PC-3 (cell line): ENCODE measurements around the gene KCNT1. TPM values are rescaled to one million over a fixed set of nuclear protein-coding genes. Genes with fewer than 3 reads are reported as not detected.

ENCODE experiments used
- ATAC-seq: fragments of 200-7000 bp; cut with Tn5 transposase; 2 replicates; pipeline ENCODE4 v1.9.1; 2020; ENCODE audit warnings: mild to moderate bottlenecking, moderate library complexity
- BruUV-seq: library from RNA; stranded (reverse); fragments of 400-500 nt; replicated peaks from 2 replicates; lab custom pipeline; 2021; lab: Mats Ljungman, UMichigan
- CTCF ChIA-PET: fragments of 300-600 bp; sonication (Branson Sonifier 250); formaldehyde crosslinking; loops from one replicate; lab custom pipeline; 2022; ENCODE audit warnings: antibody characterized with exemption; lab: Charles Lee
- POLR2A ChIA-PET: fragments of 300-600 bp; sonication (Branson Sonifier 250); formaldehyde crosslinking; loops from one replicate; lab custom pipeline; 2022; ENCODE audit warnings: antibody characterized with exemption; ENCODE audit not compliant: unreplicated experiment; lab: Charles Lee
- DNase-seq: peaks from one replicate; pipeline ENCODE4 v3.0.0-alpha.2; 2015
- H2AFZ ChIP-seq: fragments of 300-600 bp; sonication (generic); 2 replicates; pipeline ENCODE4 v1.6.0; 2016; ENCODE audit warnings: antibody characterized with exemption, low read length
- H3F3A ChIP-seq: fragments of 300-600 bp; sonication (generic); one replicate; pipeline ENCODE4 v1.6.0; 2017; ENCODE audit warnings: antibody characterized with exemption, low read length, control low read depth, mild to moderate bottlenecking; ENCODE audit not compliant: unreplicated experiment
- H3K27ac ChIP-seq: fragments of 300-600 bp; sonication (generic); 2 replicates; pipeline ENCODE4 v1.5.1; 2016; ENCODE audit warnings: mild to moderate bottlenecking, low read length
- H3K27me3 ChIP-seq: fragments of 300-600 bp; sonication (generic); 2 replicates; pipeline ENCODE4 v1.6.1; 2016; ENCODE audit warnings: low read length, mixed read lengths
- H3K36me3 ChIP-seq: fragments of 300-600 bp; sonication (generic); 2 replicates; pipeline ENCODE4 v1.6.1; 2016; ENCODE audit warnings: low read depth, mixed run types, low read length, mixed read lengths
- H3K4me1 ChIP-seq: fragments of 300-600 bp; sonication (generic); 2 replicates; pipeline ENCODE4 v1.5.1; 2016; ENCODE audit warnings: low read length; ENCODE audit not compliant: insufficient read depth
- H3K4me2 ChIP-seq: fragments of 300-600 bp; sonication (generic); 2 replicates; pipeline ENCODE4 v1.6.0; 2016; ENCODE audit warnings: low read length
- H3K4me3 ChIP-seq: fragments of 300-600 bp; sonication (generic); 2 replicates; pipeline ENCODE4 v1.5.1; 2016; ENCODE audit warnings: mild to moderate bottlenecking, low read length, mixed read lengths
- H3K79me2 ChIP-seq: fragments of 300-600 bp; sonication (generic); 2 replicates; pipeline ENCODE4 v1.6.1; 2017; ENCODE audit warnings: low read length, mixed read lengths
- H3K9ac ChIP-seq: fragments of 300-600 bp; sonication (generic); 2 replicates; pipeline ENCODE4 v1.6.0; 2016; ENCODE audit warnings: mild to moderate bottlenecking, low read length
- H3K9me2 ChIP-seq: fragments of 300-600 bp; sonication (generic); replicated peaks from 2 replicates; pipeline ENCODE4 v1.6.1; 2016; ENCODE audit warnings: mixed run types, low read length, mixed read lengths
- H3K9me3 ChIP-seq: fragments of 300-600 bp; sonication (generic); 2 replicates; pipeline ENCODE4 v1.6.1; 2016; ENCODE audit warnings: low read length, mixed read lengths
- H4K20me1 ChIP-seq: fragments of 300-600 bp; sonication (generic); 2 replicates; pipeline ENCODE4 v1.6.1; 2016; ENCODE audit warnings: low read length, mixed read lengths
- EZH2 ChIP-seq: fragments of 300-600 bp; sonication (generic); IDR thresholded peaks from one replicate; pipeline ENCODE4 v1.6.1; 2017; ENCODE audit warnings: antibody characterized with exemption, mild to moderate bottlenecking, low read length; ENCODE audit not compliant: unreplicated experiment
- EZH2phosphoT487 ChIP-seq: fragments of 300-600 bp; sonication (generic); IDR thresholded peaks from 2 replicates; pipeline ENCODE4 v1.6.1; 2018; ENCODE audit warnings: mild to moderate bottlenecking, antibody characterized with exemption, low read length, borderline replicate concordance
- intact Hi-C: fragments of 100-400 bp; cut with micrococcal nuclease; formaldehyde crosslinking; loops from 2 replicates; pipeline ENCODE4 v1.9.0; 2023
- total RNA-seq: library from RNA; depleted of rRNA; stranded (reverse); fragments of >200 nt; gene quantifications from 2 replicates; pipeline ENCODE4 v1.2.3, GENCODE V29; 2014
- TF ChIP-seq, protein P1 (sequence below): fragments of 300-600 bp; sonication (generic); conservative IDR thresholded peaks from 2 replicates; pipeline ENCODE4 v1.5.1; 2017; ENCODE audit warnings: antibody characterized with exemption, low read depth, mild to moderate bottlenecking, low read length

The KCNT1 gene
- total RNA-seq, 1 experiment from 2014 or later, result not detected

DNA sequence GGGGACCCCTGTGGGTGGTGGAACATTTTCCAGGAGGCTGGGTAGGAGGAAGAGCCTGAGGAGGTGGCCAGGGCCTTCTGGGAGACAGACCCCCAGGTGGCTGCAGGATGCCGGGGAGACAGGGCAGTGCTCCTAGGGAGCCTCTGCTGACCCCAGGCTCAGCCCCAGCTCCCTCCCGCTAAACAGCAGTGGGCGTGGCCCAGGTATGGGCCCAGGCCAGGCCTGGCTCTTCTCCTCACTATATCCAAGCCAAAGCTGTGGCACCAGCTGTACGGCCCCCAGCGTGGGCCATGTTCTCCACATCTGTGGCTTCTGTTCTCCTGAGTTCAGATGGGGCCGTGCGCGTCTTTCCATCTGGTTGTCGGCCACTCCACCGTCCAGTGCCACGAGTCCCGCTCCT lies 58.5 kb downstream of the KCNT1 start:
- H3K27ac ChIP-seq, result no peak overlapping the region
- no peaks in the 10 kb centered on the region for H3K79me2 ChIP-seq
- no peaks in the 10 kb centered on the region for H3K9me2 ChIP-seq
- no peak overlapping the region for H3K4me3 ChIP-seq
- BruUV-seq, result no TSS peak
- no peak for TF ChIP-seq EZH2
- TF ChIP-seq, protein P1, sequence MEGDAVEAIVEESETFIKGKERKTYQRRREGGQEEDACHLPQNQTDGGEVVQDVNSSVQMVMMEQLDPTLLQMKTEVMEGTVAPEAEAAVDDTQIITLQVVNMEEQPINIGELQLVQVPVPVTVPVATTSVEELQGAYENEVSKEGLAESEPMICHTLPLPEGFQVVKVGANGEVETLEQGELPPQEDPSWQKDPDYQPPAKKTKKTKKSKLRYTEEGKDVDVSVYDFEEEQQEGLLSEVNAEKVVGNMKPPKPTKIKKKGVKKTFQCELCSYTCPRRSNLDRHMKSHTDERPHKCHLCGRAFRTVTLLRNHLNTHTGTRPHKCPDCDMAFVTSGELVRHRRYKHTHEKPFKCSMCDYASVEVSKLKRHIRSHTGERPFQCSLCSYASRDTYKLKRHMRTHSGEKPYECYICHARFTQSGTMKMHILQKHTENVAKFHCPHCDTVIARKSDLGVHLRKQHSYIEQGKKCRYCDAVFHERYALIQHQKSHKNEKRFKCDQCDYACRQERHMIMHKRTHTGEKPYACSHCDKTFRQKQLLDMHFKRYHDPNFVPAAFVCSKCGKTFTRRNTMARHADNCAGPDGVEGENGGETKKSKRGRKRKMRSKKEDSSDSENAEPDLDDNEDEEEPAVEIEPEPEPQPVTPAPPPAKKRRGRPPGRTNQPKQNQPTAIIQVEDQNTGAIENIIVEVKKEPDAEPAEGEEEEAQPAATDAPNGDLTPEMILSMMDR, result no peak
- no peak for TF ChIP-seq EZH2phosphoT487
- POLR2A ChIA-PET, result no interaction called here
- H3K27me3 ChIP-seq, result no peaks in the 10 kb centered on the region
- H3K36me3 ChIP-seq, result no peaks in the 10 kb centered on the region
- DNase-seq, result no peak
- no peaks in the 10 kb centered on the region for H4K20me1 ChIP-seq
- no peak for ATAC-seq
- no peaks in the 10 kb centered on the region for H3K4me1 ChIP-seq
- H2AFZ ChIP-seq, result no peak overlapping the region
- H3F3A ChIP-seq, result no peaks in the 10 kb centered on the region
- intact Hi-C loops, result no loop called here
- H3K9ac ChIP-seq, result no peak overlapping the region
- CTCF ChIA-PET, result no interaction called here
- H3K9me3 ChIP-seq, result no peaks in the 10 kb centered on the region
- H3K4me2 ChIP-seq, result no peak overlapping the region

DNA sequence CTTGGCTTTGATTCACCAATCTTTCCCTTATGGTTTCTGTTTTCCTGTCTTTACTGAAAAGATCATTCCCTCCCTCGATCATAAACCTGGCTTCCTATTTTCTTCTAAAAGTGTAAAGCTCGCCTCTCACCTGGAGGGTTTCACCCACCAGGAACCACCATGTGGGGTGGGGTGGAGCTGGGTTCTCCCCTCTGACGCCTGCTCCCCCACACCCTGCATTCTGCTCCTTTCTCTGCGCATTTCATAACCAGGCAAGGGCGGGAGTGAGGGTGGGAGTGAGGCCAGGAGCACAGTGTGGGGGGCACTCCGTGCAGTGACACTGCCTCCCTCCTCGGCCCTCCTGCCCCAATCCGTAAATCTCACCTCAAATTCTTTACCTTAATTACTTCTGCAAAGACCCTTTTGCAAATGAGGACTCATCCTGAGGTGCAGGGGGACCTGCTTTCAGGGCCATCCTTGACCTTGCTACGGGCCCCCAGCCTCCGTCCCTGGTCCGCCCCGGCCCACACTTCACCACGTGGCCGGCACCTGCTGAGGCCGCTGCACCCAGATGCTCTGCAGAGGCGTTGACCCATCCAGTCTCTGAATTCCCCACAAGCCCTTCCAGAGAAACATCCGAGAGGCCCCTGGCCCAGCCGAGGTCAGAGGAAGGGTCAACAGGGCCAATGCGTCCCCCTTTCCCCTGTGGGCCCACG lies 59.3 kb downstream of the KCNT1 start:
- no TSS peak for BruUV-seq
- no peaks in the 10 kb centered on the region for H3K9me2 ChIP-seq
- intact Hi-C loops, result no loop called here
- no peak overlapping the region for H3K4me2 ChIP-seq
- POLR2A ChIA-PET, result no interaction called here
- no peak for ATAC-seq
- no peak for DNase-seq
- CTCF ChIA-PET, result no interaction called here
- H4K20me1 ChIP-seq, result no peaks in the 10 kb centered on the region
- H2AFZ ChIP-seq, result no peak overlapping the region
- no peaks in the 10 kb centered on the region for H3K79me2 ChIP-seq
- no peak overlapping the region for H3K9ac ChIP-seq
- H3K4me1 ChIP-seq, result no peaks in the 10 kb centered on the region
- no peak overlapping the region for H3K4me3 ChIP-seq
- H3K27ac ChIP-seq, result no peak overlapping the region
- H3K27me3 ChIP-seq, result no peaks in the 10 kb centered on the region
- H3K36me3 ChIP-seq, result no peaks in the 10 kb centered on the region
- H3F3A ChIP-seq, result no peaks in the 10 kb centered on the region
- TF ChIP-seq EZH2phosphoT487 (no peak), EZH2 (no peak)
- TF ChIP-seq, protein P1, result no peak
- no peaks in the 10 kb centered on the region for H3K9me3 ChIP-seq

DNA sequence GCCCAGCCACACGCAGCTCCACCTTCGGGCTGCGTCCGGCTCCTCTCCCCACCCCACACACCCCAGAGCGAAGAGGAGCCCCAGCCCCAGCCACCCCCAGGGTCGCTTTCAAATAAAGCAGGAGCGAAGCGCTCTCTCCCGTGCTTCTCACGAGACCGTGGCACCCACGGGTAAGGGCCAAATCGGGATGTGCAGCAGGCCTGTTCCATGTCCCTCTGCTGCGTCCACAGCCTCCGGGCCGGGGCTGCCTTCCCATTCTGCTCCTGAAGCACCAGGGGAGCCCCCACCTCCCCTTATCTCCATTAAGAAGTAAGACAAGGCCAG lies 59.8 kb downstream of the KCNT1 start:
- H3K4me3 ChIP-seq, result no peak overlapping the region
- no peaks in the 10 kb centered on the region for H3K9me3 ChIP-seq
- ChIA-PET CTCF (no interaction called here), POLR2A (no interaction called here)
- TF ChIP-seq, protein P1, result no peak
- TF ChIP-seq EZH2phosphoT487 (no peak), EZH2 (no peak)
- H3K27ac ChIP-seq, result no peak overlapping the region
- H4K20me1 ChIP-seq, result no peaks in the 10 kb centered on the region
- ATAC-seq (no peak), DNase-seq (no peak)
- H3K79me2 ChIP-seq, result no peaks in the 10 kb centered on the region
- H3K4me1 ChIP-seq, result no peaks in the 10 kb centered on the region
- H3F3A ChIP-seq, result no peaks in the 10 kb centered on the region
- no peak overlapping the region for H3K4me2 ChIP-seq
- intact Hi-C loops, result no loop called here
- H3K36me3 ChIP-seq, result no peaks in the 10 kb centered on the region
- no peak overlapping the region for H2AFZ ChIP-seq
- no TSS peak for BruUV-seq
- H3K9ac ChIP-seq, result no peak overlapping the region
- no peaks in the 10 kb centered on the region for H3K9me2 ChIP-seq
- H3K27me3 ChIP-seq, result no peaks in the 10 kb centered on the region
